Omental fat pad (tissue), 4 donors: ENCODE data around the gene KDM6A. TPM values are rescaled to one million over a fixed set of nuclear protein-coding genes. Genes with fewer than 3 reads are reported as not detected.
"Not testable (repeated sequence)": the region's sequence is repeated elsewhere in the genome, so short reads cannot be mapped to it uniquely, and the experiment has no call there.

Source experiments
- ATAC-seq: fragments of 150-250 bp; one replicate; pipeline ENCODE4 v1.9.1; 2016; ENCODE audit warnings: mild to moderate bottlenecking, moderate library complexity; ENCODE audit not compliant: low FRiP score
- DNase-seq: peaks from one replicate; pipeline ENCODE4 v3.0.0-alpha.2; 2019; ENCODE audit warnings: low spot score
- total RNA-seq, 4 donors: library from RNA; depleted of rRNA; stranded (reverse); fragments of >200 nt; gene quantifications; one replicate each; pipeline ENCODE4 v1.1.0, GENCODE V29; 2016
- TF ChIP-seq, protein P1 (sequence below), 3 donors: fragments of 450-650 bp; IDR thresholded peaks; one replicate each; pipeline ENCODE4 v1.5.1; 2016 to 2017; ENCODE audit warnings: antibody characterized with exemption in 3 of 3, mild to moderate bottlenecking in 3 of 3, moderate library complexity in 2 of 3

Gene KDM6A
- total RNA-seq, 4 donors from 2014 or later, result 24.4 to 41.3 (median 29.9) TPM

DNA sequence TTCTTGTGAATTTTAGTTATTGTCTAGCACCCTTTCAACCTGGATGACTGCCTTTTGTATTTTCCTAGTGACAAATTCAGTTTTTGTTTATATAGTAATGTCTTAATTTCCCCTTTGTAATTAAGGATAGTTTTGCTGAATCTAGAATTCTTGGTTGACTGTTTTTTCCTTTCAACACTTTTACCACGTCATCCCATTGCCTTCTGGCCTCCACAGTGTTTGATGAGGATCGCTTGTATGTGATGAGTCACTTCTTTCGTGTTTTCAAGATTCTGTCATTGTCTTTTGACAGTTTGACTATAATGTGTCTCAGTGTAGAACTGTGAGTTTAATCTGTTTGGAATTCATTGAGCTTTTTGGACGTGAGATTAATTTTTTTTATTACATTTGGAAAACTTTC, 30.1 kb downstream of the KDM6A start:
- no peak for DNase-seq
- TF ChIP-seq, protein P1, sequence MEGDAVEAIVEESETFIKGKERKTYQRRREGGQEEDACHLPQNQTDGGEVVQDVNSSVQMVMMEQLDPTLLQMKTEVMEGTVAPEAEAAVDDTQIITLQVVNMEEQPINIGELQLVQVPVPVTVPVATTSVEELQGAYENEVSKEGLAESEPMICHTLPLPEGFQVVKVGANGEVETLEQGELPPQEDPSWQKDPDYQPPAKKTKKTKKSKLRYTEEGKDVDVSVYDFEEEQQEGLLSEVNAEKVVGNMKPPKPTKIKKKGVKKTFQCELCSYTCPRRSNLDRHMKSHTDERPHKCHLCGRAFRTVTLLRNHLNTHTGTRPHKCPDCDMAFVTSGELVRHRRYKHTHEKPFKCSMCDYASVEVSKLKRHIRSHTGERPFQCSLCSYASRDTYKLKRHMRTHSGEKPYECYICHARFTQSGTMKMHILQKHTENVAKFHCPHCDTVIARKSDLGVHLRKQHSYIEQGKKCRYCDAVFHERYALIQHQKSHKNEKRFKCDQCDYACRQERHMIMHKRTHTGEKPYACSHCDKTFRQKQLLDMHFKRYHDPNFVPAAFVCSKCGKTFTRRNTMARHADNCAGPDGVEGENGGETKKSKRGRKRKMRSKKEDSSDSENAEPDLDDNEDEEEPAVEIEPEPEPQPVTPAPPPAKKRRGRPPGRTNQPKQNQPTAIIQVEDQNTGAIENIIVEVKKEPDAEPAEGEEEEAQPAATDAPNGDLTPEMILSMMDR (IDR thresholded peaks at IDR 0.05), result no peak
- no peak for ATAC-seq

DNA sequence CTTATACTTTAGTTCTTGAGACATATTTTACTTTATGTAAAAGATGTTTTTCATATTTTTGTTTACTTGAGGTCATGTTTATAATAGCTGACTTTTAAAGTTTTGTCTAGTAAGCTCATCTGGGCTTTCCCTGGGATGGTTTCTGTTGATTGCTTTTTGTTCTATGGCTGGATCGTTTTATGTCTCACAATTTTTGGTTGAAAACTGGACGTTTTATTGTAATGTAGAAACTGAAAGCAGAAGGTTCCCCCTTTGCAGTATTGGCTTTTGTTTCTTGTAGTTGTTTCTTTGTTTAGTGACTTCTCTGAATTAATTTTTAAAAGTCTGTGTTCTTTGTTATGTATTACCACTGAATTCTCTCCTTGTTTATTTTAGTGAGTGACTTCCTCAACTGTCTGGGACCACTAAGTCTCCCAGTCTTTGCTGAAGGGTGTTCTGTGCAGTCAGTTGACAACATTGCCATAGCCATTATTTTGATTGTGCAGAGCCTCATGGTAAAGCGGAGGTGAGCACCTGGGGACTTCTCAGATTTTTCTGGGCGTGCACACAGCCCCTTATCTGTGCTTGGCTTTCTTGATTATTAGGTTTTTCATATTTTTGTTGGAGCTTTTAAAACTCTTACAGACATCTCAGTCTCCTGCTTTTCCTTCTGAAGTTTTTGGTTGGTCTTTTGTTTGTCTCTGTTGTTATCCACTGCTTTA, 31.0 kb downstream of the KDM6A start:
- TF ChIP-seq, protein P1 (IDR thresholded peaks at IDR 0.05), result no peak
- ATAC-seq (no peak), DNase-seq (no peak)

DNA sequence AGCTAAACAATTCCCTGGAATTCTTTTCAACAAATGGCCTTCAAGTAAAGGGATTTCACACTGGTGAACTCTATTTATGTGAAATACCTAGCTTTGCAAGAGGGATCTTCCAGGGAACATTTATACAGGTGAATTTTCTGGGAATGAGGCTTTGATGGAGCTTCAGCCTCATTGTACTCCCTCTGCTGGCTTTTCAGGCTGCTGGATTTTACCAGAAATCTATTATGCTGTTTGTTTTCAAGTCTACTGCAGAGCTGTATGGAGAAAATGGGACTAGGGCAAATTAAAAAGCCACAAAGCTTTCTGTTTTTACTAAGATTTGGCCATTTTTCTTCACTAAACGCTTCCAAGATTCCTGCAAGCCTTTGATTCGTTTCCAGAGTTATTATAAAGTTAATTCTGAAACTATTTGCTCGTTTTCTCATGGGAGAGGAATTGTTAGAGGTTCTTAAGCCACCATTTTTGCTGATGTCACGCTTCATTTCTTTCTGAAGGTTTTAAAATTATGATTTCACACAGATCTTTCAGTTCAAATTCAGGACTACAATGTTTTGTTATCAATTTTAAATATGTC, 31.6 kb downstream of the KDM6A start:
- TF ChIP-seq, protein P1 (IDR thresholded peaks at IDR 0.05), result no peak
- ATAC-seq (no peak), DNase-seq (no peak)

DNA sequence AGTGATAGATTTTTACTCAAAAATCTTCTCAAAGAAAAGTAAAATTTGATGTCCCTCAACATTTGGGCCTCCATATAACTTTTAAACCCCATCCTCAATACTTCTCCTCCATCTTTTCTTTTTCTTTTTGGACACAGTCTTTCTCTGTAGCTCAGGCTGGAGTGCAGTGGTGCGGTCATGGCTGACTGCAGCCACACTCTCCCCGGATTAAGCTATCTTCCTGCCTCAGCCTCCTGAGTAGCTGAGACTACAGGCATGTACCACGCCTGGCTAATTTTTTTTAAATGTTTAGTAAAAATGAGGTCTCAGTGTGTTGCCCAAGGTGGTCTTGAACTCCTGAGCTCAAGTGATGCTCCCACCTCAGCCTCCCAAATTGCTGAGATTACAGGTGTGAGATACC, 33.1 kb downstream of the KDM6A start:
- ATAC-seq, result no peak
- DNase-seq, result no peak
- TF ChIP-seq, protein P1 (IDR thresholded peaks at IDR 0.05), result no peak

DNA sequence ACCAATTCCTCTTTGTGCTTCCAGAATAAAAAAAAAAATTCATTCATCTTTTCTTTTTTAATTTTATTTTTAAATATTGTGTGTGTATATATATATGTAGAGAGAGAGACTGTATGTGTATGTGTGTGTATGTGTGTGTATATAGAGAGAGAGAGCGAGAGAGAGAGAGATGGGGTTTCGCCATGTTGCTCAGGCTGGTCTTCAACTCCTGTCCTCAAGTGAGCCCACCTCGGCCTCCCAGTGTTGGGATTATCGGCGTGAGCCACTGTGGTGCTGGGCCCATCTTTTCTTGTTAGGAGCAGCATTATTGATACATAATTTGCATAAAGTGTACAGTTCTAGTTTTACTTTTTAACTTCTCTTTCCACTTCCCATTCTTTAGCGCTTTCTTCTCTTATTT, 33.6 kb downstream of the KDM6A start:
- TF ChIP-seq, protein P1 (IDR thresholded peaks at IDR 0.05), result no peak
- no peak for ATAC-seq

DNA sequence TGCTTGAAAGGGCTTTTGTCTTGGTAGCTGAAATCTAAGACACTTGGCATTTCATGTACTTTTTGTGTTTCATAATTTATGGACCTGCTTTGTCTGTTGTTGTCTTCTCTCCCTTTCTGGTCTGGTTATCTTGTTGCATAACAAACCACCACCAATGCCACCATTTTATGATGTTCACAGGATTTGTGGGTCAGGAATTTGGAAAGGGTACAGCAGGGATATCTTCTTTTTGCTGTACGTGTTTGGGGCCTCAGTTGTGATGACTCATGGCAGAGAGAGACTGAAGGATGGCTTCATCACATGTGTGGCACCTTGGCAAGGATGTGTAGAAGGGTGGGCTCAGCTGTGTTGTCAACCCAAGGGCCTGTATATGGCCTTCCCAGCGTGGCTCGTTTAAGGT, 35.2 kb downstream of the KDM6A start:
- TF ChIP-seq, protein P1 (IDR thresholded peaks at IDR 0.05), result no peak
- DNase-seq (no peak), ATAC-seq (no peak)

More for the DNA sequence above, 33.6 kb downstream of the KDM6A start:
- DNase-seq, result no peak

DNA sequence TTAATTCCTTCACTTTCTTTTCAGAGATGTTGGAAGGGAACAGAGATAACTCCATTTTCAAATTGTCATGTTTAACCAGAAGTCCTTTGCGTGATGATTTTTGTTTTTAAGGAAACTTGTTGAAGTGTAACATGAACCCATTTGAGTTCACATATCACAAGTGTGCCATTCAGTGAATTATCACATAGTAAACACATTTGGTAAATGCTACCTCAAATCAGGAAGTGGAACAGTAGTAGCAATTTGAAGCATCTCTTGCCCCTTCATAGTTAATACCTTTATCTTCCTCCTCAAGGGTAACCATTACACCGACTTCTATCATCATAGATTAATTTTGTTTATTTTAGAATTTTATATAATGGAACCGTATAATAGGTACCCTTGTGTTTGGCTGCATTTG, 35.8 kb downstream of the KDM6A start:
- TF ChIP-seq, protein P1 (IDR thresholded peaks at IDR 0.05), result no peak
- ATAC-seq (no peak), DNase-seq (no peak)

DNA sequence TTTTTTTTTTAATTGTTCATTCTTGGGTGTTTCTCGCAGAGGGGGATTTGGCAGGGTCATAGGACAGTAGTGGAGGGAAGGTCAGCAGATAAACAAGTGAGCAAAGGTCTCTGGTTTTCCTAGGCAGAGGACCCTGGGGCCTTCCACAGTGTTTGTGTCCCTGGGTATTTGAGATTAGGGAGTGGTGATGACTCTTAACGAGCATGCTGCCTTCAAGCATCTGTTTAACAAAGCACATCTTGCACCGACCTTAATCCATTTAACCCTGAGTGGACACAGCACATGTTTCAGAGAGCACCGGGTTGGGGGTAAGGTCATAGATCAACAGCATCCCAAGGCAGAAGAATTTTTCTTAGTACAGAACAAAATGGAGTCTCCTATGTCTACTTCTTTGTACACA, 37.5 kb downstream of the KDM6A start:
- DNase-seq, ATAC-seq: not testable (repeated sequence)

DNA sequence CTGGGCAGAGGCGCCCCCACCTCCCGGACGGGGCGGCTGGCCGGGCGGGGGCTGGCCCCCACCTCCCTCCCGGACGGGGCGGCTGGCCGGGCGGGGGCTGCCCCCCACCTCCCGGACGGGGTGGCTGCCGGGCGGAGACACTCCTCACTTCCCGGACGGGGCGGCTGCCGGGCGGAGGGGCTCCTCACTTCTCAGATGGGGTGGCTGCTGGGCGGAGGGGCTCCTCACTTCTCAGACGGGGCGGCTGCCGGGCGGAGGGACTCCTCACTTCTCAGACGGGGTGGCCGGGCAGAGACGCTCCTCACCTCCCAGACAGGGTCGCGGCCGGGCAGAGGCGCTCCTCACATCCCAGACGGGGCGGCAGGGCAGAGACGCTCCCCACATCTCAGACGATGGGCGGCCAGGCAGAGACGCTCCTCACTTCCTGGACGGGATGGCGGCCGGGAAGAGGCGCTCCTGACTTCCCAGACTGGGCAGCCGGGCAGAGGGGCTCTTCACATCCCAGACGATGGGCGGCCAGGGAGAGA, 38.1 kb downstream of the KDM6A start:
- DNase-seq, ATAC-seq: not testable (repeated sequence)
